ENCODE measurements around the gene RELB. TPM values are rescaled to one million over a fixed set of nuclear protein-coding genes. Genes with fewer than 3 reads are reported as not detected.

Gene RELB
- total RNA-seq, 1 donor from 2014 or later = 2.9 TPM

DNA sequence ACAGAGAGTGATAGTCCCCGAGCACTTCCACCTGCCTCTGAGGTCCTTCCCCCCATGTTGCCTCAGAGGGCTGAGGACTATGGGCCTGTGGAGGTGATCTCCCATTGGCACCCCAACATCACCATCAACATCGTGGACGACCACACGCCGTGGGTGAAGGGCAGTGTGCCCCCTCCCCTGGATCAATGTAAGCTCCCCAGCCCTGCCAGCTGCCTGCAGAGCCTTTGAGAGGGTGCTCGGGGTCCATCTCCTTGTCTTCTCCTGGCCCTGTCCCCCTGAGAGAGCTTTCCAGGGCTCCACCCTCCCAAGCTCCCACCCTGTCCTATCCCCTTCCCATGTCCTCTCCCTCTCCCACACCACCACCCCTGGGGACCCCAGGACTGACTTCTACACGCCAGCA is 14.9 kb upstream of the RELB start:
- H3K27ac ChIP-seq = no peak overlapping the region
- TF ChIP-seq POLR2AphosphoS5 (IDR thresholded peaks at IDR 0.05; ENCODE audit: insufficient read depth in 1 of 2, low read depth in 1 of 2) (no peak), POLR2A (IDR thresholded peaks at IDR 0.05) (no peak), CTCF (IDR thresholded peaks at IDR 0.05) (no peak)
- H3K9me3 ChIP-seq = no peaks in the 10 kb centered on the region
- DNase-seq (ENCODE audit: extremely low spot score in 2 of 2) = no peak
- intact Hi-C loops (cut with DNase I) = no loop called here
- H3K4me1 ChIP-seq = no peaks in the 10 kb centered on the region
- H3K27me3 ChIP-seq = no peaks in the 10 kb centered on the region
- H3K4me3 ChIP-seq = no peak overlapping the region
- H3K36me3 ChIP-seq = peaks cover 0 to 76% of the 10 kb centered on the region in 2 donors

- Histone ChIP-seq H3K4me1 (no peaks in the 10 kb centered on the region), H3K27me3 (no peaks in the 10 kb centered on the region), H3K36me3 (peaks cover 0 to 76% of the 10 kb centered on the region in 2 donors), H3K9me3 (no peaks in the 10 kb centered on the region), H3K4me3 (no peak overlapping the region), H3K27ac (no peak overlapping the region)
- intact Hi-C loops (cut with DNase I) = no loop called here
- no peak for TF ChIP-seq POLR2A (IDR thresholded peaks at IDR 0.05)
- TF ChIP-seq CTCF (IDR thresholded peaks at IDR 0.05) = no peak
- TF ChIP-seq POLR2AphosphoS5 (IDR thresholded peaks at IDR 0.05; ENCODE audit: insufficient read depth in 1 of 2, low read depth in 1 of 2) = no peak
- no peak for DNase-seq (ENCODE audit: extremely low spot score in 2 of 2)
Observed at GRCh38 chr19:44987148-44987675, 14.1 kb upstream of the RELB start.

DNA sequence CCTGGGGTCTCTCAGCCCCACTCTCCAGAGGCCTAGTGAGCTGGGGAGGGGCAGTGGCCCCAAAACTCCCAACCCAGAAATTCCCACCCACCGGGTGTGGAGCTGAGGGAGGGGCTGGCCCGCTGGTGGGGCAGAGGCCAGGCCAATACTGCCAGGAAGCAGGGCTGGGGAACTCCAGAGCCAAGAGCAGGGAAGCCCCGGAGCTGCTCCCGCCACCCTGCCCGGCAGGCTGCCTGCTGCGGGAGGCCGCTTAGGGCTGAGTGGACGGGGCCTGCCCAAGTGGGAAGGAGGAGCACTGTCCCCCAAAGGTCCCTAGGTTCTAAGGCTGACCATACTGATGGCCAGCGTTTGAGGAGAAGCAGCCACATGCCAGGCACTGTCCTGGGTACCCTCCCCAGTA is 13.0 kb upstream of the RELB start:
- no peak overlapping the region for H3K27ac ChIP-seq
- no peaks in the 10 kb centered on the region for H3K9me3 ChIP-seq
- no peak for DNase-seq (ENCODE audit: extremely low spot score in 2 of 2)
- no peak overlapping the region for H3K4me3 ChIP-seq
- intact Hi-C loops (cut with DNase I) = no loop called here
- no peaks in the 10 kb centered on the region for H3K4me1 ChIP-seq
- H3K36me3 ChIP-seq = peaks cover 0 to 75% of the 10 kb centered on the region in 2 donors
- no peaks in the 10 kb centered on the region for H3K27me3 ChIP-seq
- no peak for TF ChIP-seq POLR2AphosphoS5 (IDR thresholded peaks at IDR 0.05; ENCODE audit: insufficient read depth in 1 of 2, low read depth in 1 of 2)
- no peak for TF ChIP-seq POLR2A (IDR thresholded peaks at IDR 0.05)
- no peak for TF ChIP-seq CTCF (IDR thresholded peaks at IDR 0.05)

DNA sequence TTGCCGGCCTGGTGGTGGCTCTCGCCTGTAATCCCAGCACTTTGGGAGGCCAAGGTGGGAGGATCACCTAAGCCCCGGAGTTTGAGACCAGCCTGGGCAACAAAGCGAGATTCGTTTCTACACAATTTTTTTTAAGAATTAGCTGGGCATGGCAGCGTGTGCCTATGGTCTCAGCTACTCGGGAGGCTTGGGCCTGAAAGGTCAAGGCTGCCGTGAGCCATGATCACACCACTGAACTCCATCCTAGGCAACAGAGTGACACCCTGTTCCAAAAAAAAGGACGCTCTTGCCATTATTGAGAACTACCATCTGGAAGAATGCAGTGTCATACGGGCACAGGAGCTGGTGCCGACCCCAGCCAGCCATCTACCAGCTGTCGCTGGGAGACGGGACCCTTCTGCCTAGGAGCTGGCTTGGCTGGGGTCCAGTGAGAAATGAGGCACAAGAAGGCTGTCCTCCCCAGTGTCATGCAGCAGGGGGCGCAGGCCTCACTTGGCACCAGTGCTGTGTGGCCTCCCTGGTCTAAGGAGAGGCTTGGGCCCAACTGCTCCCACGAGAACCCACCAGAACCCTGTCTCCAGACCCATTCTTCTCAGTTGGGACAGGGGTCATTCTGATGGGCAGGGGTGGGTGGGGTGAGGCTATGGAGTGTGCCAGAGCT is 12.2 kb upstream of the RELB start:
- Histone ChIP-seq H3K9me3 (no peaks in the 10 kb centered on the region), H3K4me1 (no peaks in the 10 kb centered on the region), H3K4me3 (no peak overlapping the region), H3K27ac (no peak overlapping the region), H3K36me3 (peaks cover 0 to 73% of the 10 kb centered on the region in 2 donors), H3K27me3 (no peaks in the 10 kb centered on the region)
- TF ChIP-seq POLR2A (IDR thresholded peaks at IDR 0.05) (no peak), POLR2AphosphoS5 (IDR thresholded peaks at IDR 0.05; ENCODE audit: insufficient read depth in 1 of 2, low read depth in 1 of 2) (no peak), CTCF (IDR thresholded peaks at IDR 0.05) (peak in 1 of 3 experiments; percentile 34)
- intact Hi-C loops (cut with DNase I) = no loop called here
- no peak for DNase-seq (ENCODE audit: extremely low spot score in 2 of 2)

DNA sequence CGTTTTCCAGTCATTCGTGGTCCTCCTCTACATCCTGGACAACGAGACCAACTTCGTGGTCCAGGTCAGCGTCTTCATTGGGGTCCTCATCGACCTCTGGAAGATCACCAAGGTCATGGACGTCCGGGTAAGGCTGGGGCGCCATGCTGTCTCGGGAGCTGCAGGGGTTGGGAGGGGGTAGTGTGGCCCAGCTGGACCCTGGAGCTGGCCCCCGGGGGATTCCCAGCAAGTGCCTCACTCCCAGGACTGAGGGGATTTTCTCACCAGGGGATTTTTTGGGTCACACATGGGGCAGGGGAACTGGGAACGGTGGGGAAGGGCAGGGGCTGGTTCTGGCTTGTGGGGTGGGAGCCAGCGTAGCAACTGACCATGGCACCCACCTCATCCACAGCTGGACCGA is 10.8 kb upstream of the RELB start:
- Histone ChIP-seq H3K27ac (no peak overlapping the region), H3K36me3 (peaks cover 0 to 60% of the 10 kb centered on the region in 2 donors), H3K27me3 (no peaks in the 10 kb centered on the region), H3K9me3 (no peaks in the 10 kb centered on the region), H3K4me1 (no peaks in the 10 kb centered on the region), H3K4me3 (no peak overlapping the region)
- TF ChIP-seq CTCF (IDR thresholded peaks at IDR 0.05) (no peak), POLR2A (IDR thresholded peaks at IDR 0.05) (no peak), POLR2AphosphoS5 (IDR thresholded peaks at IDR 0.05; ENCODE audit: insufficient read depth in 1 of 2, low read depth in 1 of 2) (no peak)
- DNase-seq (ENCODE audit: extremely low spot score in 2 of 2) = no peak
- intact Hi-C loops (cut with DNase I) = no loop called here

Measured in vagina (tissue), 2 donors.